Skin of body (tissue), 2 donors: Measurements from ENCODE around the gene COQ8B. TPM values are rescaled to one million over a fixed set of nuclear protein-coding genes. Genes with fewer than 3 reads are reported as not detected.

Source experiments
- small RNA-seq: library from RNA; depleted of rRNA; stranded (forward); fragments of <200 nt; gene quantifications from one replicate; pipeline ENCODE3, GENCODE V24; 2014; ENCODE audit warnings: low replicate concordance
- total RNA-seq: library from RNA; depleted of rRNA; stranded (reverse); fragments of >200 nt; gene quantifications from one replicate; pipeline ENCODE4 v1.2.3, GENCODE V29; 2014

COQ8B gene
- total RNA-seq, 1 donor from 2014 or later: 18.6 TPM

Small RNAs within 50 kb of the gene (small RNA-seq; reads per million reads assigned to genes)
- not detected for gene RNU6-195P

Other genes with a start within 250 kb of the COQ8B start
- gene SPTBN4, start 249.9 kb downstream of the COQ8B start, total RNA-seq: 1.2 TPM
- 12.3 TPM for gene SHKBP1, start 140.0 kb downstream of the COQ8B start, total RNA-seq
- gene LTBP4, start 115.5 kb downstream of the COQ8B start, total RNA-seq: 72.0 TPM
- 17.6 TPM for gene NUMBL, start 26.2 kb downstream of the COQ8B start, total RNA-seq
- 29.8 TPM for gene ITPKC, start 226 bp upstream of the COQ8B start, total RNA-seq
- gene ACTMAP, start 33.6 kb upstream of the COQ8B start, total RNA-seq: 1.3 TPM
- 36.6 TPM for gene SNRPA, start 34.3 kb upstream of the COQ8B start, total RNA-seq
- gene MIA, start 58.6 kb upstream of the COQ8B start, total RNA-seq: 8.8 TPM
- gene RAB4B, start 61.4 kb upstream of the COQ8B start, total RNA-seq: 5.3 TPM
- 27.4 TPM for gene EGLN2, start 82.3 kb upstream of the COQ8B start, total RNA-seq
- not detected for gene CYP2A6, start 133.6 kb upstream of the COQ8B start, total RNA-seq
- gene CYP2A7, start 165.3 kb upstream of the COQ8B start, total RNA-seq: not detected